PC-3 (cell line): ENCODE results near the gene PTPRN2.

Experiments used
- CTCF ChIP-seq: fragments of 300-600 bp; sonication (generic); conservative IDR thresholded peaks from 2 replicates; pipeline ENCODE4 v1.5.1; 2017; ENCODE audit warnings: antibody characterized with exemption, low read depth, mild to moderate bottlenecking, low read length
- EZH2 ChIP-seq: fragments of 300-600 bp; sonication (generic); IDR thresholded peaks from one replicate; pipeline ENCODE4 v1.6.1; 2017; ENCODE audit warnings: antibody characterized with exemption, mild to moderate bottlenecking, low read length; ENCODE audit not compliant: unreplicated experiment
- EZH2phosphoT487 ChIP-seq: fragments of 300-600 bp; sonication (generic); IDR thresholded peaks from 2 replicates; pipeline ENCODE4 v1.6.1; 2018; ENCODE audit warnings: mild to moderate bottlenecking, antibody characterized with exemption, low read length, borderline replicate concordance

- TF ChIP-seq EZH2 (no peak), CTCF (no peak), EZH2phosphoT487 (no peak)
These were observed 317.4 kb downstream of the PTPRN2 start for GRCh38 chr7:158270106-158270775.
